Esophagus squamous epithelium (tissue), 5 donors: ENCODE data around the gene NSMCE4A. TPM values are rescaled to one million over a fixed set of nuclear protein-coding genes. Genes with fewer than 3 reads are reported as not detected.
"Not testable (repeated sequence)": the region's sequence is repeated elsewhere in the genome, so short reads cannot be mapped to it uniquely, and the experiment has no call there.

Source experiments
- DNase-seq: peaks from one replicate; lab custom pipeline; 2025; lab: John Stamatoyannopoulos, UW
- H3K27ac ChIP-seq, 4 donors: fragments of 200-600 bp; sonication (generic); one replicate each; pipeline ENCODE4 v1.5.1; 2016 to 2019; ENCODE audit warnings: mild to moderate bottlenecking in 1 of 4
- H3K27me3 ChIP-seq, 4 donors: fragments of 200-600 bp; sonication (generic); 1 replicate in 3 of 4; 2 replicates in 1 of 4; pipeline versions ENCODE4 v1.5.1 to v1.6.0; 2017 to 2021; ENCODE audit warnings: antibody characterized with exemption in 1 of 4
- H3K36me3 ChIP-seq, 3 donors: fragments of 200-600 bp; sonication (generic); one replicate each; pipeline ENCODE4 v1.5.1; 2016 to 2019
- H3K4me1 ChIP-seq, 3 donors: fragments of 200-600 bp; sonication (generic); one replicate each; pipeline ENCODE4 v1.5.1; 2017 to 2019
- H3K4me3 ChIP-seq, 4 donors: fragments of 200-600 bp; sonication (generic); 1 replicate in 3 of 4; 2 replicates in 1 of 4; pipeline ENCODE4 v1.5.1; 2016 to 2019; ENCODE audit warnings: mild to moderate bottlenecking in 2 of 4, moderate library complexity in 1 of 4
- H3K9me3 ChIP-seq, 3 donors: fragments of 200-600 bp; sonication (generic); one replicate each; pipeline ENCODE4 v1.5.1; 2016 to 2019
- POLR2A ChIP-seq, 4 donors: fragments of 450-650 bp; IDR thresholded peaks; one replicate each; pipeline ENCODE4 v1.6.1; 2017; ENCODE audit warnings: antibody characterized with exemption in 4 of 4, mild to moderate bottlenecking in 4 of 4, moderate library complexity in 3 of 4
- WGBS, 2 donors: methylation state at CpG; one replicate each; pipeline ENCODE4 v1.1.5; 2018; 5-methylcytosine and 5-hydroxymethylcytosine counted together
- intact Hi-C: fragments of 100-400 bp; cut with DNase I; formaldehyde crosslinking; loops from one replicate; pipeline ENCODE4 v1.15.0; 2022
- total RNA-seq, 4 donors: library from RNA; depleted of rRNA; stranded (reverse); fragments of >200 nt; gene quantifications; one replicate each; pipeline ENCODE4 v1.1.0, GENCODE V29; 2016
- TF ChIP-seq, protein P1 (sequence below), 6 experiments: fragments of 450-650 bp in 4 of 6; fragments of 200-600 bp in 2 of 6; sonication (generic) in 2 of 6; IDR thresholded peaks; one replicate each; pipeline ENCODE4 v1.5.1; 2016 to 2019; ENCODE audit warnings: antibody characterized with exemption in 6 of 6, mild to moderate bottlenecking in 4 of 6, moderate library complexity in 4 of 6
- donor health status: DM: yes; HTN: yes; CAD: no.

Gene NSMCE4A
- total RNA-seq, 4 donors from 2014 or later = 37.0 to 83.2 (median 41.5) TPM

DNA sequence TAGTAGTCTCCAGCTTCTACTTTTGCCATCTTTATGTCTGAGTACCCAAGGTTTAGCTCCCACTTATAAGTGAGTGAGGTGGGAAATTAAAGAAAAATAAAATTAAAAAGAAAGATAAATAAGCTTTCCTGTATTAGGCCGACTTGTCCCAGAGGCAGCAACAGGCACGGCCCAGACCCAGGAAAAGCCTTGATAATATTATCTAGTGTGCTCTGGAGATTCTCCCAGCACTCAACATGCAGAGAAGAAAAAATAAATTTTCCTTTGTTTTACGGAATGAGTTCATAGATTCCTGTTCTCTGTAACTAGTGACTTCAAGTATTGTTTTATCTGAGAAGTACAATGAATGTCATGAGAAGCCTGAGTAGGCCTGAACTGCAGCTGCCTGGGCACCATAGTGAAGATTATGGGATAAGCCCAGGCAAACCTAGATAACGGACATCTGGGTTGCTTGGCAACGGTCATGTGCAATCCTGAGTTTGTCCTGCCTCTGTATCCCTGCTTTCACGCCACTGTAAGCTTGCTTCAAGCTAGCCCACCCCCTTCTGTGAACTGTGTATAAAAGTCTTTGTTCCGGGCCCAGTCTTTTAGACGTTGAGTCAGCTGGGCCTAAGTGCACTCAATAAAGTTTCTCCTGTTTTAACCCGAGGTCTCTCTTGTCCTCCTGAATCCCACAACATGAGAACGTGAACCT, 53.6 kb downstream of the NSMCE4A start:
- no peaks in the 10 kb centered on the region for H3K27me3 ChIP-seq
- WGBS, 2 donors = 79 to 80% methylated on average over 10 of the region's 10 CpGs
- TF ChIP-seq, protein P1, sequence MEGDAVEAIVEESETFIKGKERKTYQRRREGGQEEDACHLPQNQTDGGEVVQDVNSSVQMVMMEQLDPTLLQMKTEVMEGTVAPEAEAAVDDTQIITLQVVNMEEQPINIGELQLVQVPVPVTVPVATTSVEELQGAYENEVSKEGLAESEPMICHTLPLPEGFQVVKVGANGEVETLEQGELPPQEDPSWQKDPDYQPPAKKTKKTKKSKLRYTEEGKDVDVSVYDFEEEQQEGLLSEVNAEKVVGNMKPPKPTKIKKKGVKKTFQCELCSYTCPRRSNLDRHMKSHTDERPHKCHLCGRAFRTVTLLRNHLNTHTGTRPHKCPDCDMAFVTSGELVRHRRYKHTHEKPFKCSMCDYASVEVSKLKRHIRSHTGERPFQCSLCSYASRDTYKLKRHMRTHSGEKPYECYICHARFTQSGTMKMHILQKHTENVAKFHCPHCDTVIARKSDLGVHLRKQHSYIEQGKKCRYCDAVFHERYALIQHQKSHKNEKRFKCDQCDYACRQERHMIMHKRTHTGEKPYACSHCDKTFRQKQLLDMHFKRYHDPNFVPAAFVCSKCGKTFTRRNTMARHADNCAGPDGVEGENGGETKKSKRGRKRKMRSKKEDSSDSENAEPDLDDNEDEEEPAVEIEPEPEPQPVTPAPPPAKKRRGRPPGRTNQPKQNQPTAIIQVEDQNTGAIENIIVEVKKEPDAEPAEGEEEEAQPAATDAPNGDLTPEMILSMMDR (IDR thresholded peaks at IDR 0.05) = no peak
- no peak for TF ChIP-seq POLR2A (IDR thresholded peaks at IDR 0.05)
- peaks cover 0 to 70% (median 5%) of the 10 kb centered on the region in 3 donors for H3K36me3 ChIP-seq
- peaks cover 0 to 17% (median 0%) of the 10 kb centered on the region in 3 donors for H3K4me1 ChIP-seq
- no peak for DNase-seq
- intact Hi-C loops = no loop called here
- no peaks in the 10 kb centered on the region for H3K9me3 ChIP-seq
- H3K4me3 ChIP-seq = no peak overlapping the region
- H3K27ac ChIP-seq = no peak overlapping the region

DNA sequence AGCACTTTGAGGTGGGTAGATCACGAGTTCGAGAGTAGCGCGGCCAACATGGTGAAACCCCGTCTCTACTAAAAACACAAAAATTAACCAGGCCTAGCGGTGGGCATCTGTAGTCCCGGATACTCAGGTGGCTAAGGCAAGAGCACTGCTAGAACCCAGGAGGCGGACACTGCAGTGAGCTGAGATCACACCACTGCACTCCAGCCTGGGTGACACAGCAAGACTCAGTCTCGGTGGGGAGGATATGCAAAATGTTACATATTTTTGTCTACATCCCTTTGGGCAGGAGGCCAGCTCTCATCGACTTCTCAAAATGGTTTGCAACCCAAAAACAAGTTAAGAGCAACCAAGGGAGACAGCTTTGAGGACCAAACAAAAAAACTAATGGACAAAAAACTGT, 55.4 kb downstream of the NSMCE4A start:
- Histone ChIP-seq H3K4me1 (peaks cover 0 to 1% (median 0%) of the 10 kb centered on the region in 3 donors), H3K9me3 (no peaks in the 10 kb centered on the region), H3K36me3 (peaks cover 0 to 75% (median 5%) of the 10 kb centered on the region in 3 donors), H3K27me3 (no peaks in the 10 kb centered on the region), H3K27ac (no peak overlapping the region), H3K4me3 (no peak overlapping the region)
- no peak for DNase-seq
- intact Hi-C loops = no loop called here
- WGBS, 2 donors = 71 to 90% methylated on average over 4 to 10 of the region's 10 CpGs
- TF ChIP-seq, protein P1 (IDR thresholded peaks at IDR 0.05) = no peak
- no peak for TF ChIP-seq POLR2A (IDR thresholded peaks at IDR 0.05)

DNA sequence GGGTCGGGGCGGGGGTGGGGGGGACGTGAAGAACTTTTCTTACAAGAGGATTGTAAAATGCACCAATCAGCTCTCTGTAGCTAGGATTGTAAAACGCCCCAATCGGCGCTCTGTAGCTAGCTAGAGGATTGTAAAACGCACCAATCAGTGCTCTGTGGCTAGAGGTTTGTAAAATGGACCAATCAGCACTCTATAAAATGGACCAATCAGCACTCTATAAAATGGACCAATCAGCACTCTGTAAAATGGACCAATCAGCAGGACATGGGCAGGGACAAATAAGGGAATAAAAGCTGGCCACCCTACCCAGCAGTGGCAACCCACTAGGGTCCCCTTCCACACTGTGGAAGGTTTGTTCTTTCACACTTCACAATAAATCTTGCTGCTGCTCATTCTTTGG, 56.2 kb downstream of the NSMCE4A start:
- H3K36me3 ChIP-seq = peaks cover 0 to 75% (median 5%) of the 10 kb centered on the region in 3 donors
- 85 to 97% methylated on average over 4 of the region's 7 CpGs for WGBS, 2 donors
- H3K4me1 ChIP-seq, H3K27ac ChIP-seq, H3K27me3 ChIP-seq, DNase-seq, H3K4me3 ChIP-seq, intact Hi-C loops, H3K9me3 ChIP-seq: not testable (repeated sequence)

DNA sequence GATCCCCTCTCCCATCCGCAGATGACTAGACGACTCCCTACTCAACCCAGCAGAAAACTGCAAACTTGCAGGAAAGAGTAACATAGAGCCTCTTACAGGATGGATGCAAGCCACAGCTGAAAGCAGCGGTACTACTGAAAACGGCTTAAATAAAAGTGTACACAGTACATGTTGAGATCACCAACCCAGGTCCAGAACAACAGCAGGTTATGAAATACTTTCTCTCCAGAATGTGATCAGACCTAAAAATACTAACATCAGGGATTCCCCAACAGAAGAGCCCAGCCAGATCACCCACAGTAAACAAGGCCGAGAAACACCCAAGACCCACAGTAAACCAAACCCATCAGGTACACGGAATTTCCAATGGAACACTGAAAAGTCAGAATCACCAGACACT, 60.4 kb downstream of the NSMCE4A start:
- no peak overlapping the region for H3K4me3 ChIP-seq
- H3K27ac ChIP-seq = no peak overlapping the region
- H3K27me3 ChIP-seq = no peaks in the 10 kb centered on the region
- no peaks in the 10 kb centered on the region for H3K9me3 ChIP-seq
- peaks cover 0 to 13% (median 0%) of the 10 kb centered on the region in 3 donors for H3K4me1 ChIP-seq
- H3K36me3 ChIP-seq = peaks cover 0 to 75% (median 8%) of the 10 kb centered on the region in 3 donors
- DNase-seq = no peak
- WGBS, 2 donors = 89 to 94% methylated on average over 5 to 6 of the region's 6 CpGs
- intact Hi-C loops = no loop called here
- no peak for TF ChIP-seq POLR2A (IDR thresholded peaks at IDR 0.05)
- TF ChIP-seq, protein P1 (IDR thresholded peaks at IDR 0.05) = no peak

DNA sequence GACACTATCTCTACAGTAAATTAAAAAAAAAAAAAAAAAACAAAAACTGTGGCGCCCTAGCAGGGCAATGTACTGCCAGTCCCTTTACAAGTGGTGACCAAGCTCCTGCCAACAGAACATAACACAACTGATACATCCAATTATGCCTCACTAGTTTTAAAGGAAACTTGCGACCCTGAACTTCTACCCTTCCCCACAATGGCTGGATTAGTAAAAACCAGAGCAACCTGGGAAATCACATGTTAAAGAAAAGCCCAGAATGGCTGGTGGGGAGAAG, 63.7 kb downstream of the NSMCE4A start:
- no peak for DNase-seq
- intact Hi-C loops = no loop called here
- Histone ChIP-seq H3K9me3 (no peaks in the 10 kb centered on the region), H3K27ac (peak overlapping the region in 1 of 4 donors; percentile 57), H3K4me3 (no peak overlapping the region), H3K36me3 (peaks cover 0 to 76% (median 3%) of the 10 kb centered on the region in 3 donors), H3K27me3 (no peaks in the 10 kb centered on the region), H3K4me1 (peaks cover 0 to 13% (median 0%) of the 10 kb centered on the region in 3 donors)
- 84% methylated on average over 2 of the region's 2 CpGs for WGBS, 2 donors
- TF ChIP-seq, protein P1 (IDR thresholded peaks at IDR 0.05) = no peak
- no peak for TF ChIP-seq POLR2A (IDR thresholded peaks at IDR 0.05)
